Measurements from ENCODE around the gene ELP4.
"Not testable (repeated sequence)": the region's sequence is repeated elsewhere in the genome, so short reads cannot be mapped to it uniquely, and the experiment has no call there.

Gene ELP4

DNA sequence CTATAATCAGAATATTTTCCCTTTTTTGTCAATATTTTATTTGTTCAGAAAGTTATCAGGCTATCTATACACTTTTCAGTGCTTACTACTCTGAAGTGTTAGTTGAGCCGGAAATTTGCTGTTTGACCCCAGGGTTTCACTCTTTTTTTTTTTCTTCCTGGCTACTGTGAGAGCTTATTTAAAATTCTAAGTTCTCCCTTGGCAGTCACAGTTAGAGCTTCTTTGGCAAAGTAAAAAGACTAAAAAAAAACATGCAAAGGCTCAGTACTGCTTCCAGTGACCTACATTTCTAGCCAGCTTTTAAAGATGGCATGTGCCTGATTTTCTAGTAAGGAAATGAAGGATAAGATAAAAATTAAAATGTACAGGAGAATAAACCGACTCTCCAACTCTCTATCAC is 48.4 kb downstream of the ELP4 start:
- DNase-seq: no peak

DNA sequence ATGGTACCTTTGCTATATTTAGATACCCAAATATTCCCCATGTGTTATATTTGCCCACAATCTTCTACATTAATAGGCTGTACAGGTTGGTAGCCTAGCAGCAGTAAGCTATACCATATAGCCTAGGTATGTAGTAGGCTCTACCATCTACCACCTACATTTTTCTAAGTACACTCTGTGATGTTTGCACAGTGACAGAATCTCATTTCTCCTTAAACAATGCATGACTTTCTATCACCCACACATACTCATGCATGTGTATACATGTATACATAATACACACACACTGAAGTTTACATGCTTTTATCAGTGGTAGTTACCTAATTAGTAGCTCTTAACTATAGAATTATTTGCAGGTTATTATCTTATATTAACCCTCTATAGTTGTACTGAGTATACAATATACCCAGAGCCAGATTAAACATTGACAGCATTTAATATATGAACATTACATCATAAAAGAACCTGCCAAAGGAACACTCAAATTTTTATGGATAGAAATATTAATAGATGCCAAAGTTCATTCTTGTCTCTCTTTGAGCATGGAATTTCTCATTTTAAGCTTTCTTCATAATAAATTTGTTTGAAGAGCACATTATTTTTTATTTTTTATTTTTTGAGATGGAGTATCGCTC is 51.4 kb downstream of the ELP4 start:
- no peak for DNase-seq

DNA sequence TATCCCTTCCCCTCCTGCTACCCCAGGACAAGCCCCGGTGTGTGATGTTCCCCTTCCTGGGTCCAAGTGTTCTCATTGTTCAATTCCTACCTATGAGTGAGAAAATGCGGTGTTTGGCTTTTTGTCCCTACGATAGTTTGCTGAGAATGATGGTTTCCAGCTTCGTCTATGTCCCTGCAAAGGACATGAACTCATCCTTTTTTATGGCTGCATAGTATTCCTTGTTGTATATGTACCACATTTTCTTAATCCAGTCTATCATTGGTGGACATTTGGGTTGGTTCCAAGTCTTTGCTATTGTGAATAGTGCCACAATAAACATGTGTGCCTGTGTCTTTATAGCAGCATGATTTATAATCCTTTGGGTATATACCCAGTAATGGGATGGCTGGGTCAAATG is 55.0 kb downstream of the ELP4 start:
- not testable (repeated sequence) for DNase-seq

DNA sequence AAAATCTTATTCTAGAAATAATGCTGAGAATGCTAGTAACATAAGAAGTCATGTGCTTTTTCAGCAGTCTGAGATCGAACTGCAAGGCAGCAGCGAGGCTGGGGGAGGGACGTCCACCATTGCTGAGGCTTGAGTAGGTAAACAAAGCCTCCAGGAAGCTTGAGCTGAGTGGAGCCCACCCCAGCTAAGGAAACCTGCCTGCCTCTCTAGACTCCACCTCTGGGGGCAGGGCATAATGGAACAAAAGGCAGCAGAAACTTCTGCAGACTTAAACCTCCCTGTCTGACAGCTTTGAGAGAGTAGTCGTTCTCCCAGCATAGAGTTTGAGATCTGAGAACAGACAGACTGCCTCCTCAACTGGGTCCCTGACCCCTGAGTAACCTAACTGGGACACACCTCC is 64.6 kb downstream of the ELP4 start:
- not testable (repeated sequence) for DNase-seq

DNA sequence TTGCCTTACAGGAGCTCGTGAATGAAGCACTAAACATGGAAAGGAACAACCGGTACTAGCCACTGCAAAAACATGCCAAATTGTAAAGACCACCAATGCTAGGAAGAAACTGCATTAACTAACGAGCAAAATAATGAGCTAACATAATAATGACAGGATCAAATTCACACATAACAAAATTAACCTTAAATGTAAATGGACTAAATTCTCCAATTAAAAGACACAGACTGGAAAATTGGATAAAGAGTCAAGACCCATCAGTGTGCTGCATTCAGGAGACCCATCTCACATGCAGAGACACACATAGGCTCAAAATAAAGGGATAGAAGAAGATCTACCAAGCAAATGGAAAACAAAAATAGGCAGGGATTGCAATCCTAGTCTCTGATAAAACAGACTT is 66.2 kb downstream of the ELP4 start:
- not testable (repeated sequence) for DNase-seq

DNA sequence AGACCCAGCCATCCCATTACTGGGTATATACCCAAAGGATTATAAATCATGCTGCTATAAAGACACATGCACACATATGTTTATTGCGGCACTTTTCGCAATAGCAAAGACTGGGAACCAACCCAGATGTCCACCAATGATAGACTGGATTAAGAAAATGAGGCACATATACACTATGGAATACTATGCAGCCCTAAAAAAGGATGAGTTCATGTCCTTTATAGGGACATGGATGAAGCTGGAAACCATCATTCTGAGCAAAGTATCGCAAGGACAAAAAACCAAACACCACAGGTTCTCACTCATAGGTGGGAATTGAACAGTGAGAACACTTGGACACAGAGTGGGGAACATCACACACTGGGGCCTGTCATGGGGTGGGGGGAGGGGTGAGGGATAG is 69.8 kb downstream of the ELP4 start:
- not testable (repeated sequence) for DNase-seq

DNA sequence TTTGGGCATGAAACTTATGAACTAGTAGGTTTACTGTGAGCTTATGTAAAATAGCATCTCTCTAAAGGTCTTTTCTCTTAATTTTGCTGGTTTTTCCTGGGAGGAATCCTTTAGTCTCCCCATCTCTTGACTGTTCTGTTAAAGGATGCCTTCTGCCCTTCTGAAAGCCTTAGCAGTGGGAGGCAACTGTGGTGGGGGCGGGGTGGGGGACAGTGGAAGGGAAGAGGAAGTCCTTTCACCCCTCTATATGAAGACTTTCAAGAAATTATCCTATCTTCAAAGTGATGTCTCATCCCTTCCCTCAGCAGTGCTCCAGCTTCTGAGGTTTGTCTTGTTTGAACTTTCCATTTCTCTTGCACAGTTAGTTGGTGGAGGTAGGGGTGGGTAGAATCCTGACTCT is 73.1 kb downstream of the ELP4 start:
- DNase-seq: no peak

DNA sequence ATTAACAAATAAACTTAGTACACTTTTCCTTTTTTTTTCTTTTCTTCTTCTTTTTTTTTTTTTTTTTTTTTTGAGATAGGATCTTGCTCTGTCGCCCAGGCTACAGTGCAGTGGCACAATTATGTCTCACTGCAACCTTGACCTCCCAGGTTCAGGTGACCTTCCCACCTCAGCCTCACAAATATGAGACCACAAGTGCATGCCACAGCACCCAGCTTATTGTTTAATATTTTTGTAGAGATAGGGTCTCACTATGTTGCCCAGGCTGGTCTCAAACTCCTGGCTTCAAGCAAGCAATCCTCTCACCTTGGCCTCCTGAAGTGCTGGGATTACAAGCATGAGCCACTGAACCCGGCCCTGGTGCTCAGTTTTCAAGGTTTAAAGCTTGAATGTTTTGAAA is 88.9 kb downstream of the ELP4 start:
- DNase-seq: no peak

DNA sequence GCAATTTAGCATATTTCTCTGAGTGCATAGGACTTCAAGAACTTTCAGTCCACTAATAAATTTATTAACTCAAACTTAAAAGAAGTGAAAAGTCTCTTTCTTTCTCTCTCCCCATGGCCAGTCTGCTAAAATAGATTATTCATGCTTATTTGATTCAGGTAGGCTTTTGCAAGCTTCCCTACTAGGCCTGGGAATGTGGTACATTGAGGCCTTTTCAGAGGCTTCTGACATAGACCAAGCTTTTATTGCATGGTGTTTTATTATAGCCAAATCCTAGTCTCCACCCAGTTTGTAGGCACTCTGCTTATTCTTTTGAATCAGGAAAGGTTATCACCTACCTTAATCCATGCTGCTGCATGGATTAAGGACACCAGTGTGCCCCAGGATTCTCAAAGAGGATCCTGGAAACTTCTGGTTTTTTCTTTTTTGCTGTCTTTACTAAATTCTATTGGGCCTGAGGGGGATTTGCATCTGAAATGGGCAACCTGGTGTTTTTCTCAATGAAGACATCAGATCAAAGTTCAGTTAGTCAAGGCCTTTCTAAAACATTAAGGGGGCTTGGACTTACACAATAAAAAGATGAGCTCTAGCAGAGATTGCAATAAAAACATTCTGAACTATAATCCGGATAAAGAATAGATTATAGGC is 92.2 kb downstream of the ELP4 start:
- no peak for DNase-seq

DNA sequence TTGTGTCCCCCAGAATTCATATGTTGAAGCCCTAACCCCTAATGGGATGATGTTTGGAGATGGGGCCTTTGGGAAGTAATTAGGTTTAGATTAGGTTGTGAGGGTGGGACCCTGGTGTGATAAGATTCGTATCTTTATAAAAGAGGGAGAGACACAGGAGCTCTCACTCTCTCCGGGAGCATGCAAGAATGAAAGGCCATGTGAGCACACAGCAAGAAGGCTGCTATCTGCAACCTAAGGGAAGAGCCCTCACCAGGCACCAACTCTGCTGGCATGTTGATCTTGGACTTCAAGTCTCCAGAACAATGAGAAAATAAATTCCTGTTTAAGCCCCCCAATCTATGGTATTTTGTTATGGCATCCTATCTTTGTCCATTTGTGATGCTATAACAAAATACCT is 97.3 kb downstream of the ELP4 start:
- no peak for DNase-seq

DNA sequence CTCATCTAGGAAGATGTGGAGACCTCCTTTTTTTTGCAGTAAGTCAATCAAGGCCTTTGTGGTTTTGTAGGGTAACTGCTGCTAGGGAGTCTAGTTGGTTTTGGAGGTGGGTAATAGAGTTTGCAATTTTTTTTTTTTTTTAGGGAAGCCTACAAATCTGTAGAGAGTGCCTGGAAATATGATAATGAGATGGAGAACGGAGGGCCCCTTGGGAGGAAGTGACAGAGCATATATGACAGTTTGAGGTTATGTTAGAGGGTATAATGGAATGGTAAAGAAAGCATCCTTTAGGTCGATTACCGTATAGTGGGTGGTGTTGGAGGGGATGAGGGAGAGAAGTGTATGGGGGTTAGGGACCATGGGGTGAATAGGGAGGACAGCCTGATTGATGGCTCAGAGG is 98.3 kb downstream of the ELP4 start:
- DNase-seq: no peak

DNA sequence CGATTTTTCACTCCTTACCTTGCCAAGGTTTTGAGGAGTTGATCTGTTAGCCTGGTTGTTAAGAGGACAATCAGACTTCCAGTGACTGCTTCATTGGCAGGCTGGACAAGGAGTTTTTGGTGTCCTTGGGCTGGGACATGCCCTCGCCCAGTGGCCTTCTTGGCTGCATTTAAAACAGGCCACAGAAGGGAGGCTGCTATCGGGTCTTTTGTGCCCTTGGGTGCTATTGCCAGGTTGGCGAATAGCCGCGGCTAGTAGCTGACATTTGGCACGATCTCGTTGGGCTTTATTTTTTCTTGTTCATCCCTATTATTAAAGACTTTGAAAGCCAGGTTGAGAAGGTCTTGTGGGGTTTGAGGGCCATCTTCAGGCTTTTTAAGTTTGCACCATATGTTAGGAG is 99.4 kb downstream of the ELP4 start:
- no peak for DNase-seq

DNA sequence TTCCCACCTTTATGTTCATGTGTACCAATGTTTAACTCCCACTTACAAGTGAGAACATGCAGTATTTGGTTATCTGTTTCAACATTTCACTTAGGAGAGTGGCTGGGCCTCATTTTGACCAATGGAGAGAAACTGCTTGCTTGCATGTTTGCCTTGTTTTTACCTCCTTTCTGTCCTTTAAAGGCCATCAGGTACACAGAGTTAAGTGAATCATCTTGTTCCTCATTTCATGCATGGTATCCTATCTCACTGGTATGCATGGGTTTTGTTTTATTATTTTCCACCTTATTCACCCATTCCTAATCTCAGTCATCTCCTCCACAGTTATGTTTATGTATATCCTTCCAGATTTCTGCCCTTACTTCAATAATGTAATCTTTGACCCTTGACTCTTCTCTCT is 101.0 kb downstream of the ELP4 start:
- no peak for DNase-seq

DNA sequence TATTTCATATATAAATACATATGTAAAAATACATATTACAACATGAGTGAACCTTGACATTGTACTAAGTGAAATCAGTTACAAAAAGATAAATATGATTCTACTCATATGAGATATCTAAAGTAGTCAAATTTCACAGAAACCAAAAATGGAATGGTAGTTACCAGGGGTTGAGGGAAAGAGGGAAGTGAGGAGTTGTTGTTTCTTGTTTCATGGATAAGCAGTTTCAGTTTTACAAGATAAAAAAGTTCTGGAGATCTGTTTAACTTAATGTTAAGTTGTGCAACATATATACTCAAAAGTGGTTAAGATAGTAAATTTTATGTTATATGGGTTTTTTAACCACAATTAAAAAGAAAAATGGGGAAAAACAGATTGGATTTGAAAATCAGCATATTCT is 107.7 kb downstream of the ELP4 start:
- no peak for DNase-seq

DNA sequence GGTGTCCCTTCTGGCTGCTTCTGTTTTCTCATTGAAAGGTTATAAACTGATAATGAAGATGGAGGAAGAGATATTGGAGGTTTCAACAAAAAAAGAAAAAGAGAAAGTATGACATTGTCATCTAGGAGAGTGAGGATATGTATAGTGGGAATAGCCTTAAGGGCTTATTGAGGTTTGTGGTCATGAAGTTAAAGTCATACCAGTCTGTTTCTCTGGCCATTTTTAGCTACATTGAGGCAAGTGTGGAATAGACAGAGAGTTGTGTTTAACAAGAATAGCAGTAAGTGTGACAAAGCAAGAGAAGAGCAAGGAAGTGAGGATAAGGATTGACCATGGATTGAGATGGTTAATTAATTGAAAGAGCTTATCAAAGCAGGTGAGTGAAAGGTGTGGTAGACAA is 110.4 kb downstream of the ELP4 start:
- DNase-seq: no peak

DNA sequence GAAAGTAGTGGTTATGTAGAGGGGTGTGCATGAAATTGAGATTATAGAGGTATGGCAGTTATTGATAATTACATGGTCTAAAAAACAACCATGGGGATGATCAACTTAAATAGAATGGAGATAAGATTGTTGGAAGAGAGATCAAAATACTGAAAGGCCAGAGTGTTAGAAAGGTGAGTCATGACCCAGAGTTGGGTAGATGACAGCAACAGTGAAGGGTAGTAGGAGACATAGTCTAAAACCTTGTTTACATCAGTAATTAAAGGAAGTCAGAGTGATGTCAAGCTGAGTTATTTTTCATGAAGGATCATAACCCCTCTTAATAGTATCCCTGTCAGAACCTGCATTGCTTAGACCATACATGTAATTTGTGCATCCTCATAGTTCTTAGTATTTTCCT is 110.9 kb downstream of the ELP4 start:
- no peak for DNase-seq

DNA sequence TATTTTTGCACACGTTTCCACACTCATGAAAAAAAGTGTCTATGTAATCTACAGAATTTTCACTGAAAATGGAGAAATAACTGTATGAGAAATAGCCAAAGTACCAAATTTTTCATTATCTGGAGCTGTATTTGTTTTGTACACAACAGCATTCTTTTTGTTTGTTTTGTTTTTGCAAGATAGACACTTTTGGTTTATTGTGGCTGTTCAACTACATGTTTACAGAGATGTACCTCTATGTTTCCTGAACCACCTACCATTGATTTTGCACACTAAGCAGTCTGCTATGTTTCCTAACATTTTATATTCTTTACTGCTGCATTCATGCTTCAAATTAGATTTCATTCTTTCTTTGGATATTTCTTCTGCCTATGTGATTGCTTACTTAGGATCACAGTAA is 116.3 kb downstream of the ELP4 start:
- DNase-seq: no peak

DNA sequence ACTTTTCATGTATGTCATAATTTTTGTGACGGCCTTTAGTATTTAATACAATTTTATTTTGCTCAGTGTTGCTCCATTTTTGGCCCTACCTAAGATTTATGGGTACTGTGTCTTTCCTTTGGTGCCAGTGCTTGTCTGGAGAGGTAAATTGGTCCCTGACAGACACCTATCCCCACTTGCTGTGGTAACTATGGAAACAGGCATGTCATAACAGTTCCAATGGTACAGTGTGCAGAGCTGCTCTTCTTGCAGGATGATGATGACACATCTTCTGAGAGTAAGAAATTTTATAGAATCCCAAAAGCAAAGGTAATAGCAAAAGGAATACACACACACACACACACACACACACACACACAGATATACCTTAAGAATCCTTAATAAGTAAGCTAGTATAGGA is 118.5 kb downstream of the ELP4 start:
- no peak for DNase-seq

DNA sequence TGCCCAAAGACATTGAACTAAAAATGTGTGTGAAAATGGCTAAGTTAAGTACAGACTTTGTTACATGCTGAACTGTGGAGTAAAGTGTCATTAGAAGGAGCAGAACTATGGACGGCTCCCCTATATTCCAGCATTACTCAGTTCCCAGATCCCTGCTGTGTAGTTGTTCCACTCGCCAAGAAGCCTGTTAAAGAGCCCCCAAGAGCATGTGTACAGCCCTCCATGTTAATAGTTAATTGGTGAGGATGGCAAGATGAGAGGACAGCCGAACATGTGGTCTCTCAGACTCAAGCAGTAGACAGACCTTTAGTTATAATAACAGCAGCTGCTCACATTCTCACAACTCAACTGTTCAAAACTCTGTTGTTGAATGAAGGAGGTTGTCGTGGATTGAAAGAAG is 127.4 kb downstream of the ELP4 start:
- no peak for DNase-seq

DNA sequence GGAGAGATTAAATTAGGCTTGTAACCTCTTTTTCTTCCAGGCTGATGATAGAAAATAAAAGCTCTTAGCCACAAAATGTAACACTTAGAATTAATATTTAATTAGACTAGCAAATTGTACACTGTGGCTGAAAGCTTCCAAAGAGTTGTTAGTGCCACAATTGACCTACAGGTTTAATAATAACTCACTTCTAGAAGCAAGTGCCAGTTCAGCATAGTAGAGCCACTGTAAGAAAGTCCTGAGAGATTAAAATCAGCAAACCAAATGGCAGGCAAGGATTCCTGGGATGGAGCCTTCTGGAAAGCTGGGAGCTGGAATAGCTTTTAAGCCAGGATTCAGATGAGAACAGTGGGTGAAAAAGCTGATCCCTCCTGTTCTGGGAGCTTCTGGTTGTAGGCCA is 131.0 kb downstream of the ELP4 start:
- DNase-seq: no peak

DNA sequence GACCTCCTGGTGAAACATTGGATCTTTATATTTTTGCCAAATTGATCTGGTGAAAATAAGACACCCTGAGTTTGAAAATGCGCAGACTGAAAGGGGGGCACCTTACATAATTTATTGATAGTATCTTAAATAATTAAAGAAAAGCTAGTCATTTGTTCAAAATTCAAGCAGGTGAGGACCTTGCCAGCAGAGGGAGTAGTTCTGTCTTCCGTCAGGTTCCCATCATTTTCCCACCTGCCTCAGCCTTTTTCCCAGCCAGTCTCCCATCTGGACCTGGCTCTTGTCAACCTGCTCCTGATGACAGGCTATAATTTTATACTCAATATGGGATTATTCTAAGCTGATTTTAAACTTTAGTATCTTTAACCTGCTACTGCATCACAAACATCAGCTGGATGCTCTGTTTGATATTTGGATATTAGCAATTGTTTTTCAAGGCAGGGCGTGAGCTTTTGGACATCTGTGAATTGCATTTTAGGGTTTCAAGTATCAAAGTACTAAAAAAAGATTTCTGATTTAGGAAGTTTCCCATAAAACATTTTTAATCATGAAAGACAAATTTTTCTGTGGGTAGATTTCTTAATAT is 132.0 kb downstream of the ELP4 start:
- DNase-seq: no peak

DNA sequence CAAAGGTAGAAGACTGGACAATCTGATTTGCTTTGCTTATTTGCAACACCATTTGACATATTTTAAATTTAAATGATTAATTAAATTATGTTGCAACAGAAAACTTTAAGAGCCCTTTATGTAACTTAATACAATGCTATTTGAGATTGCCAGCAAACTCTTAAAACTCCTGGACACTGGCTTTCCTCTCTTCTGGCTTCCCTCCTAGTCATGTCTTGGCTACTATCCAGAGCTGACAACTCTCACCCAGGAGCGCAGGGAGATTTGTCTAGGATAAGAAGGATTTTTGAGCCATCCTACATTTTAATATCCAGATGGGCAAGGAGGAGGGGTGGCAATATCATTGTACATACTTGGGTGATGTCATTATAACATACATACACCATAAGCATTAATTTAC is 134.3 kb downstream of the ELP4 start:
- no peak for DNase-seq

DNA sequence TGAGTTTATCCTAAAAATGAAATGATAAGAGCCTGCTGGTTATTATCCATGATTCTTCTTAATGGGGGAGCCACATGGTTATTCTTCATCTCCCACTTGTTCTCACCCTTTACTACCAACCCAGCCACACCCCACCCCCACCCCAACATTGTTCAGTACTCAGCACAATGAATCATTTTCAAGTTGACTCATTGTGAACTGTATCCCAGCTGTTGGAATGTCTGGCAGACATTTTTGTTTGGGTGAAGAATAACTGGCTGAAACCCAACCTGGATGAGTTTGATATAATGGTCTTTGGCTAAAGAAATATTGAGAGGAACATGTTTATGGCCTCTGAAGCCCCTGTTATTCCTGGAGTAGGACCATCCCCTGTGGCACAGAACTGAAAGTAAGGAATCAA is 136.2 kb downstream of the ELP4 start:
- no peak for DNase-seq

DNA sequence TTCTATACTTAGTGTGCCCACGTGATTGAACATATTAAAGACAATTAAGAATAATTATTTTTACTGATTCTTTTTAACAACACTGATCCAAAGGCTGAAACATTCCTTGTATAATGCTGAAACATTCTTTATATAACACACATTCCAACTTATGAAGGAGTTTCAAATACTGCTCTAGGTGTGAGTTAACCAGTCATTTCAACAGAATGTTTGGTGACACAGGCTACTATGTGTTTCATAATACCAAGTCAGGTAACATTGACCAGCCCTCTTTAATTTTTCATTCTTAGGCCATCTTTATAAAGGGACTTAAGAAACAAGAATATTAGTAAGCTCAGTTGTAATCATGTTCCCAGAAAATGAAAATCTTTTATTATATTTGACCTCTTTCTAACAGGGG is 136.6 kb downstream of the ELP4 start:
- no peak for DNase-seq
